Esophagus squamous epithelium (tissue), 5 donors: Measurements from ENCODE around the gene NTNG2. TPM values are rescaled to one million over a fixed set of nuclear protein-coding genes. Genes with fewer than 3 reads are reported as not detected.

Source experiments
- DNase-seq: peaks from one replicate; lab custom pipeline; 2025; lab: John Stamatoyannopoulos, UW
- H3K27ac ChIP-seq, 4 donors: fragments of 200-600 bp; sonication (generic); one replicate each; pipeline ENCODE4 v1.5.1; 2016 to 2019; ENCODE audit warnings: mild to moderate bottlenecking in 1 of 4
- H3K27me3 ChIP-seq, 4 donors: fragments of 200-600 bp; sonication (generic); 1 replicate in 3 of 4; 2 replicates in 1 of 4; pipeline versions ENCODE4 v1.5.1 to v1.6.0; 2017 to 2021; ENCODE audit warnings: antibody characterized with exemption in 1 of 4
- H3K36me3 ChIP-seq, 3 donors: fragments of 200-600 bp; sonication (generic); one replicate each; pipeline ENCODE4 v1.5.1; 2016 to 2019
- H3K4me1 ChIP-seq, 3 donors: fragments of 200-600 bp; sonication (generic); one replicate each; pipeline ENCODE4 v1.5.1; 2017 to 2019
- H3K4me3 ChIP-seq, 4 donors: fragments of 200-600 bp; sonication (generic); 1 replicate in 3 of 4; 2 replicates in 1 of 4; pipeline ENCODE4 v1.5.1; 2016 to 2019; ENCODE audit warnings: mild to moderate bottlenecking in 2 of 4, moderate library complexity in 1 of 4
- H3K9me3 ChIP-seq, 3 donors: fragments of 200-600 bp; sonication (generic); one replicate each; pipeline ENCODE4 v1.5.1; 2016 to 2019
- CTCF ChIP-seq, 6 experiments: fragments of 450-650 bp in 4 of 6; fragments of 200-600 bp in 2 of 6; sonication (generic) in 2 of 6; IDR thresholded peaks; one replicate each; pipeline ENCODE4 v1.5.1; 2016 to 2019; ENCODE audit warnings: antibody characterized with exemption in 6 of 6, mild to moderate bottlenecking in 4 of 6, moderate library complexity in 4 of 6
- POLR2A ChIP-seq, 4 donors: fragments of 450-650 bp; IDR thresholded peaks; one replicate each; pipeline ENCODE4 v1.6.1; 2017; ENCODE audit warnings: antibody characterized with exemption in 4 of 4, mild to moderate bottlenecking in 4 of 4, moderate library complexity in 3 of 4
- WGBS, 2 donors: methylation state at CpG; one replicate each; pipeline ENCODE4 v1.1.5; 2018; 5-methylcytosine and 5-hydroxymethylcytosine counted together
- intact Hi-C: fragments of 100-400 bp; cut with DNase I; formaldehyde crosslinking; loops from one replicate; pipeline ENCODE4 v1.15.0; 2022
- total RNA-seq, 4 donors: library from RNA; depleted of rRNA; stranded (reverse); fragments of >200 nt; gene quantifications; one replicate each; pipeline ENCODE4 v1.1.0, GENCODE V29; 2016
- donor health status: DM: yes; HTN: yes; CAD: no.

Gene NTNG2
- total RNA-seq, 4 donors from 2014 or later: 0.08 to 0.95 (median 0.29) TPM

GRCh38 chr9:132192728-132193127, 30.9 kb downstream of the NTNG2 start:
- TF ChIP-seq CTCF (IDR thresholded peaks at IDR 0.05): no peak
- no peak for TF ChIP-seq POLR2A (IDR thresholded peaks at IDR 0.05)
- no peaks in the 10 kb centered on the region for H3K36me3 ChIP-seq
- peaks cover 0 to 65% (median 0%) of the 10 kb centered on the region in 4 donors for H3K27me3 ChIP-seq
- H3K4me3 ChIP-seq: no peak overlapping the region
- H3K27ac ChIP-seq: no peak overlapping the region
- WGBS, 2 donors: 33 to 50% methylated on average over 5 to 11 of the region's 11 CpGs
- DNase-seq: no peak
- no peaks in the 10 kb centered on the region for H3K4me1 ChIP-seq
- H3K9me3 ChIP-seq: no peaks in the 10 kb centered on the region
- intact Hi-C loops: no loop called here

- no peaks in the 10 kb centered on the region for H3K9me3 ChIP-seq
- H3K27ac ChIP-seq: no peak overlapping the region
- no peak for TF ChIP-seq POLR2A (IDR thresholded peaks at IDR 0.05)
- no peak for TF ChIP-seq CTCF (IDR thresholded peaks at IDR 0.05)
- H3K4me1 ChIP-seq: no peaks in the 10 kb centered on the region
- DNase-seq: no peak
- 77 to 81% methylated on average over 10 to 12 of the region's 12 CpGs for WGBS, 2 donors
- no peak overlapping the region for H3K4me3 ChIP-seq
- H3K36me3 ChIP-seq: no peaks in the 10 kb centered on the region
- peaks cover 0 to 57% (median 0%) of the 10 kb centered on the region in 4 donors for H3K27me3 ChIP-seq
- intact Hi-C loops: no loop called here
Observed at GRCh38 chr9:132193227-132194124, 31.6 kb downstream of the NTNG2 start.

- TF ChIP-seq CTCF (IDR thresholded peaks at IDR 0.05) (no peak), POLR2A (IDR thresholded peaks at IDR 0.05) (no peak)
- DNase-seq: no peak
- Histone ChIP-seq H3K9me3 (no peaks in the 10 kb centered on the region), H3K27ac (no peak overlapping the region), H3K36me3 (no peaks in the 10 kb centered on the region), H3K27me3 (peaks cover 0 to 52% (median 0%) of the 10 kb centered on the region in 4 donors), H3K4me1 (no peaks in the 10 kb centered on the region), H3K4me3 (no peak overlapping the region)
- intact Hi-C loops: no loop called here
- 80 to 94% methylated on average over 1 to 3 of the region's 8 CpGs for WGBS, 2 donors
Observed at GRCh38 chr9:132194508-132194907, 32.6 kb downstream of the NTNG2 start.

- no peak overlapping the region for H3K27ac ChIP-seq
- H3K4me1 ChIP-seq: no peaks in the 10 kb centered on the region
- no peak overlapping the region for H3K4me3 ChIP-seq
- no peak for TF ChIP-seq CTCF (IDR thresholded peaks at IDR 0.05)
- TF ChIP-seq POLR2A (IDR thresholded peaks at IDR 0.05): no peak
- DNase-seq: no peak
- WGBS, 2 donors: 83 to 92% methylated on average over 6 of the region's 6 CpGs
- intact Hi-C loops: no loop called here
- H3K27me3 ChIP-seq: peaks cover 0 to 56% (median 0%) of the 10 kb centered on the region in 4 donors
- H3K9me3 ChIP-seq: no peaks in the 10 kb centered on the region
- H3K36me3 ChIP-seq: no peaks in the 10 kb centered on the region
Observed at GRCh38 chr9:132197315-132197714, 35.5 kb downstream of the NTNG2 start.

GRCh38 chr9:132197856-132198550, 36.1 kb downstream of the NTNG2 start:
- WGBS, 2 donors: 93 to 98% methylated on average over 8 to 19 of the region's 58 CpGs
- H3K4me1 ChIP-seq: no peaks in the 10 kb centered on the region
- no peak for DNase-seq
- H3K4me3 ChIP-seq: no peak overlapping the region
- no peaks in the 10 kb centered on the region for H3K9me3 ChIP-seq
- intact Hi-C loops: no loop called here
- peaks cover 0 to 56% (median 0%) of the 10 kb centered on the region in 4 donors for H3K27me3 ChIP-seq
- TF ChIP-seq CTCF (IDR thresholded peaks at IDR 0.05) (no peak), POLR2A (IDR thresholded peaks at IDR 0.05) (no peak)
- H3K36me3 ChIP-seq: no peaks in the 10 kb centered on the region
- H3K27ac ChIP-seq: no peak overlapping the region
